ENCODE measurements around the gene PTRHD1.
"Not testable (repeated sequence)": the region's sequence is repeated elsewhere in the genome, so short reads cannot be mapped to it uniquely, and the experiment has no call there.

Gene PTRHD1

GRCh38 chr2:24805811-24806660, 12.8 kb upstream of the PTRHD1 start:
- not testable (repeated sequence) for DNase-seq

- not testable (repeated sequence) for DNase-seq
Observed at GRCh38 chr2:24800487-24800886, 7.3 kb upstream of the PTRHD1 start.

- DNase-seq = no peak
Observed at GRCh38 chr2:24797644-24798043, 4.5 kb upstream of the PTRHD1 start.

DNA sequence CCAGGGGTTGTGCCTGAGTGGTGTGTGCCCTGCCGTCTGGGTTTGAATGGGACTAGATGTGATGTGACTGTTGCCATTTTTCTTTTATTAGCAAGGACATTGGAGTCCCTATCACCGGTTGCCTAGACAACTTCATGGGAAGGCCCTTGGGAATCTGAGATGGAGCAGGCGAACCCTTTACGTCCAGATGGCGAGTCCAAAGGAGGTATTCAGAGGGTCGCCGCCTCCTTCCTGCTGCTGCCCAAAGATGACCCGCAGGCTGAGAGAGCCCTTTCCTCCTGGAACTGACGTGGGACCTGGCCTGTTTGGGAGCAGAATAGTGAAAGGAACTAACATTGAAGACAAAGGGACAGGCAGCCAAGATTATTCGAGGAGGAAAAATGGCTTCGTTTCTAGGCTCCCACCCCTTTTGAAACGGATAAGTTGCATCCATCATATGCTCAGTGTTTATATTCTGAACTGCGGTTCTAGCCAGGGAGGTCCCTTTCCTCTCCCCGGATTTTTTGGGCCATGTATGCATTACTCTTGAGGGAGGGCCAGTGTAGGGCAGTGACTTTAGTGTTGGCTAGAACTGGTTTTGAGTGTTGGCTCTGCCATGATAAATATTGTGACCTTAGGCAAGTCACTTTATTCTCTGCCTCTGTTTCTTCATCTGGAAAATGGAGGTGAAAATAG, 707 bp upstream of the PTRHD1 start:
- DNase-seq = no peak

- no peak for DNase-seq
Observed at GRCh38 chr2:24792542-24792873, 683 bp downstream of the PTRHD1 start.

- no peak for DNase-seq
Observed at GRCh38 chr2:24791452-24791851, 1.7 kb downstream of the PTRHD1 start.

- no peak for DNase-seq
Observed at GRCh38 chr2:24788816-24789215, 4.4 kb downstream of the PTRHD1 start.

- DNase-seq = no peak
Observed at GRCh38 chr2:24787532-24787931, 5.7 kb downstream of the PTRHD1 start.

DNA sequence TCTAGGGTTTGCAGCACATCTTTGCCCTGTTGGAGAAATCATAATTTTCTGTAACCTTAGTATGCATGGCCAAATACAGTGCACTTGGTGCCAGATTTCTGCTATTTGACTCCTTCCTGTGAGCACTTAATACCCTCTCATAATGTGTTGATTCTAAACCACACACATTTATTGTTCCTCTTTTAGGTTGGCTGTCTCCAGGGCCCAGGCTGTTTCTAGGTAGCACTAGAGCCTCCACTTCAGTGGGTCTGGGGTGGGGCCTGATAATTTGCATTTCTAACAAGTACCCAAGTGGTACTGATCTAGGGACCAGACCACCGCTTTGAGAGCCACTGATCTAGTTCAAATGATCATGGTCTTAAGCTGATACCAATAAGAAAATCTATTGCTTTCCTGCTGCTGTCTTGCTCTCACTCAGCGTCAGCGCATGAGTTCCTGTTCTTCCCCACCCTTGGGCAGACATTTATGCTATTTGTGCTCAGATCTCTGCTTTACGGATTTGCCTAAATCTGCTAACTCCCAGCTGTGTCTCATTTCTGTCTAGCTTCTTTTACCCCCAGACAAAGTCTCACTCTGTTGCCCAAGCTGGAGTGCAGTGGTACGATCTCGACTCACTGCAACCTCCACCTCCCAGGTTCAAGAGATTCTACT, 7.4 kb downstream of the PTRHD1 start:
- DNase-seq = no peak

DNA sequence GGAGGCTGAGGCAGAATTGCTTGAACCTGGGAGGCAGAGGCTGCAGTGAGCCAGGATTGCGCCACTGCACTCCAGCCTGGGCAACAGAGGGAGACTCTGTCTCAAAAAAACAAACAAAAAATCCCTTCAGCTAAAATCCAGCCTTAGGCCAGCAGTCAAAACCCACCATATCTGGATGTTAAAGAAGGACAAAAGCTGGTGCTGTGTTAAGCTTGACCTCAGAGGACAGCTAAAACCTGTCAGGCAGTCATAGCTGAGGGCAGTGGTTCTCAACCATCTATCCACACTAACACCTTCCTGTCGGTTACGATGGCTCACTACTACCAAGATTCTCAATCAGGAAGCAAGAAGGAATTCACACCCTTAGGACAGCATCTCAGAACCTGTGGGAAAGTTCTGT, 9.6 kb downstream of the PTRHD1 start:
- DNase-seq = no peak

DNA sequence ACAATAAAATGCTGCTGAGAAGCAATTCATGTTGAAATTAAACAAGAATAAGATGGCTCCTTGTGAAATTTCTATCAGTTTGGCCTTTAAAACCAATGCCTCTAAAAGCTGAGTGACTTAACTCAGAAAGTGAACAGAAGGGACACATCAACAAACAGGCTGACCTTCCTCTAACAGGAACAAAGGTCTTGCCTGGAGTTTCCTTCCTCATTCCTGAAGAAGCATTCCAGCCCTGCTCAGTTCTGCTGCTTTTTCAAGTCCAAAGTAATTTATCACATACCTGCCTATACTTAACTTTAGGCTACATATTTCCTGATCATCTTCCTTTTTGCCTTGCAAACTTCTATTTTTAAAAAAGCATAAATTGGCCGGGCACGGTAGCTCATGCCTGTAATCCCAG, 14.1 kb downstream of the PTRHD1 start:
- DNase-seq = no peak

- DNase-seq = no peak
Observed at GRCh38 chr2:24774373-24774772, 18.8 kb downstream of the PTRHD1 start.

GRCh38 chr2:24771764-24772586, 21.2 kb downstream of the PTRHD1 start:
- no peak for DNase-seq

DNA sequence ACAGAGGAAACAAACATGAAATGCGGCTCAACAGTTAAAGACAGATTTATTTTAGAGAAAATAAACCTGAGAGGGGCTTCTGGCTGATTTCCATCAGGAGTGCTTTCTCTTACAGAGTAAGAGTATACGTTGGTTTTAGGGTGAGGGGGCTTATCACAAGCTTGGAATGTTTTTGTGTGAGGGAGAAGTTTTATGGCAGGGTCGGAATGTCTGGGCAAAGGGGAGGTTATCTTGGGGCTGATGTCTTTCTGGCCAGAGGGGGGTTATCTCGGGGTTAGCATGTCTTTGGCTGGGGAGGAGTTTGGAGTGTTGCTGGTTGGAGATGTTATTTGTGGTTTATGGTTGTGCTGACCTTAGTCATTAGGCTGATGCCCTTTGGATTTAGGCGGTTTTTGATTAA, 22.1 kb downstream of the PTRHD1 start:
- no peak for DNase-seq

DNA sequence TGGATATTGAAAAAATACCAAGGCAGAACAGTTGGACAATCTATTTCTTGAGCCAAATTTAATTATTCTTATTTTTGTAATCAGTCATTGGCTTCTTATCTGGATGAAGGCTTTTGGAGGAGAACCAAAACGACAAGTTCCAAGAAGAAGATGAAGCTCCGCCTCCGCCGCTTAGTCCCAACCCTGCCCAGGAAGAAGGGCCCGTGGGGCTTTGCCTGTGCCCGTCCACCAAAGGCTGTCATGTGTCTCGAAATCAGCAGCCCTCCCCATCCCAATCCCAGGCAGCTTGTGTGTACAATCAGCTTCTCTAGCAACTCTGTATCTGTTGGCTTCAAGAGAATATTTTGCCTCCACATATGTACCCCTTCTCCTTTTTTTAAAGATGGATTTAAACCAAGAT, 24.6 kb downstream of the PTRHD1 start:
- no peak for DNase-seq

DNA sequence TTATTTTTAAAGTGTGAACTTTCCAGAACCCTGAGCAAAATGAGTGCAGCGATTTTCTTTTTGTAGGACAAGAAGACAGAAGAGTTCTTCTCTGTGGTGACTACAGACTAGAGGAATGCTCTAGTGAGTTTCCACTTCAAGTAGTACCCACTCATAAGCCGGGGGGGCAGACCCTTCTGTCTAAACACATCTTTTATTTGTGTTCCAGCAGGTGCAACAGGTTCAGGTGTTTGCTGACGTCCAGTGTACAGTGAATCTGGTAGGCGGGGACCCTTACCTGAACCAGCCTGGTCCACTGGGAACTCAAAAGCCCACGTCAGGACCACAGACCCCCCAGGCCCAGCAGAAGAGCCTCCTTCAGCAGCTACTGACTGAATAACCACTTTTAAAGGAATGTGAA, 25.2 kb downstream of the PTRHD1 start:
- no peak for DNase-seq

DNA sequence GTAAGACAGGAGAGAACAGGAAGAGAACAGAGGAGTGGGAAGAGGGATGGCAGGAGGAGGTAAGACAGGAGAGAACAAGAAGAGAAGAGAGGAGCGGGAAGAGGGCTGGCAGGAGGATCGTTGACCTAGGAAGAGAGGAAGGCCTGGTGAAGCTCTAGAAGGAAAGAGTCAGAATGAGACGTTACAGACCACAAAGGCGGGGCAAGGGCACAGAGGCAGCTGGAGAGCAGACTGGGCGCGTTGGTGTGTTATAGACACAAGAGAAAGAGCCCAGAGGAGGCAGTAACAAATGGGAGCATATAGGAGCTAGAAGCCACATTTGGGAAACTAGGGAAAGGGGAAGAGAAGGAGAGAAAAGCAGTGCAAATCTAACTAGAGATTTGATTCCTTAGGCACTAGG, 26.6 kb downstream of the PTRHD1 start:
- DNase-seq = no peak

GRCh38 chr2:24763843-24764242, 29.3 kb downstream of the PTRHD1 start:
- DNase-seq = no peak

DNA sequence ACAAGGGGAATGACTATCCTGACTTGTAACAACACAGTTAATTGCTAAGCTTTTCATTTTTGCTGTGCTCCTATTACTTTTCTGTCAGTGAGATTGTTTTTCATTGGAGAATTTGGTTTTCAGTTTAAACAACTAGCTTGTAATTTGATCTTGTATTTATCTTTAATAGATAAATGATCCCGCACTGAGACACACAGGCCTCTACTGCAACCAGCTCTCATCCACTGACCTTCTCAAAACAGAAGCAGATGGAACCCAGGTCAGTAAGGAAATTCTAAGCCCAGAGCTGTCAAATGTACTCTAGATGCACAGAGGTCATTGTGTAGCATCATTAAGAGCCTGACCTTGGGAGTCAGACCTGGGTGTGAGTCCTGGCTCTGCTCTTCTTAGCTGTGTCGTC, 30.7 kb downstream of the PTRHD1 start:
- no peak for DNase-seq

GRCh38 chr2:24761866-24762265, 31.3 kb downstream of the PTRHD1 start:
- no peak for DNase-seq

DNA sequence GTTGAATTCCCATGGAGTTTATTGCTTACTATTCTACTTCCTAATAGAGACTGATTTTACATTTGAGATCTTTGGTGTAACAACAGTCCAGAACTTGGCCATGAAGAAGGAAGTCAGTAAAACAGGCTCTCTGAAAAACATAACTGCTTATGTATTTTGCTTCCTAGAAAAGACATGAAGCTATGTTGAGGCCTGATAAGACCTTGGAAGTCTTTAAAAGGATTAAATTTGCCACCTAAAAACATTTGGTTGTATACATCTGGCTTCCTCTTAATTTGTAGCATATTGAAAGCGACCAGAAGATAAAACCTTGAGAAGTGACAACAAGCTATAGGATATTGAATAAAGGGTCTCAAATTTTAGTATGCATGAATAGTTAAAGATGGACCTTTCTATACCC, 36.4 kb downstream of the PTRHD1 start:
- no peak for DNase-seq

- DNase-seq = no peak
Observed at GRCh38 chr2:24754985-24755705, 38.0 kb downstream of the PTRHD1 start.
